H1 (cell line): ENCODE results near the gene CGN.

Source experiments
- BRCA1 ChIP-seq: IDR thresholded peaks from 2 replicates; pipeline ENCODE4 v1.6.1; 2012; ENCODE audit warnings: low read depth, low read length, improper control_type of control experiment
- CREB1 ChIP-seq: IDR thresholded peaks from 2 replicates; pipeline ENCODE4 v1.6.1; 2012; ENCODE audit warnings: inconsistent platforms
- HDAC6 ChIP-seq: IDR thresholded peaks from one replicate; pipeline ENCODE4 v1.7.1; 2012; ENCODE audit warnings: low read depth, mild to moderate bottlenecking, inconsistent platforms, low read length, moderate library complexity
- NANOG ChIP-seq: IDR thresholded peaks from 2 replicates; pipeline ENCODE4 v1.6.1; 2011; ENCODE audit warnings: low read length, low read depth, mild to moderate bottlenecking, inconsistent platforms; ENCODE audit not compliant: insufficient read depth, poor library complexity, severe bottlenecking
- POLR2A ChIP-seq, 2 experiments: IDR thresholded peaks; 1 replicate in 1 of 2; 2 replicates in 1 of 2; pipeline ENCODE4 v1.6.1; 2011; ENCODE audit warnings: low read depth in 2 of 2, low read length in 2 of 2, mild to moderate bottlenecking in 2 of 2; ENCODE audit errors: control extremely low read depth in 1 of 2
- SP1 ChIP-seq: IDR thresholded peaks from 2 replicates; pipeline ENCODE4 v1.6.1; 2011; ENCODE audit warnings: low read depth, low read length
- TCF12 ChIP-seq: IDR thresholded peaks from 2 replicates; pipeline ENCODE4 v1.6.1; 2011; ENCODE audit warnings: low read depth, mild to moderate bottlenecking, low read length
- TEAD4 ChIP-seq: IDR thresholded peaks from 2 replicates; pipeline ENCODE4 v1.6.1; 2012; ENCODE audit warnings: low read depth, low read length, inconsistent platforms, mixed read lengths
- TF ChIP-seq, protein P1 (sequence below), 3 experiments: IDR thresholded peaks; 1 replicate in 2 of 3; 2 replicates in 1 of 3; pipeline versions ENCODE4 v1.5.1 to v1.6.1; 2011; ENCODE audit warnings: low read length in 3 of 3, mild to moderate bottlenecking in 3 of 3, inconsistent platforms in 2 of 3, low read depth in 1 of 3, moderate library complexity in 1 of 3; ENCODE audit not compliant: insufficient read depth in 1 of 3; ENCODE audit errors: control extremely low read depth in 1 of 3

DNA sequence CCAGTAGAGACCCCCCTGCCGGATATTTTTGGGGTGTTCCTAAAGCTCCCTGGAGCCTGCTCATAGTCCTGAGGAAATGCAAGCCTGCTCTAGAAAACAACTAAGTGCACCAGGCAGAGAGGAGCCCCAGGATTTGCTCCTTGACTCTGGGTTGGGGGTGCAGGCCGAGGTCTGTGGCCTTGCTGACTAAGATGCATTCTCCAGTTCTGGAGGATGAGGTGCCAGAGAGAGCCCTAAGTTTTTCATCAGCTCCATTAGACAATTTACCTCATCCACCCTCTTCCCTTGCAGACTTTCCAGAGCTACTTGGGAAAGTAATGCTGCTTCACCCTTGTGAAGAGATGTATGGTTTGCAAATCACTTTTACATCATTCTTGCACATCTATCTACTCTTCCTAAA, 38.0 kb downstream of the CGN start:
- TF ChIP-seq, protein P1, sequence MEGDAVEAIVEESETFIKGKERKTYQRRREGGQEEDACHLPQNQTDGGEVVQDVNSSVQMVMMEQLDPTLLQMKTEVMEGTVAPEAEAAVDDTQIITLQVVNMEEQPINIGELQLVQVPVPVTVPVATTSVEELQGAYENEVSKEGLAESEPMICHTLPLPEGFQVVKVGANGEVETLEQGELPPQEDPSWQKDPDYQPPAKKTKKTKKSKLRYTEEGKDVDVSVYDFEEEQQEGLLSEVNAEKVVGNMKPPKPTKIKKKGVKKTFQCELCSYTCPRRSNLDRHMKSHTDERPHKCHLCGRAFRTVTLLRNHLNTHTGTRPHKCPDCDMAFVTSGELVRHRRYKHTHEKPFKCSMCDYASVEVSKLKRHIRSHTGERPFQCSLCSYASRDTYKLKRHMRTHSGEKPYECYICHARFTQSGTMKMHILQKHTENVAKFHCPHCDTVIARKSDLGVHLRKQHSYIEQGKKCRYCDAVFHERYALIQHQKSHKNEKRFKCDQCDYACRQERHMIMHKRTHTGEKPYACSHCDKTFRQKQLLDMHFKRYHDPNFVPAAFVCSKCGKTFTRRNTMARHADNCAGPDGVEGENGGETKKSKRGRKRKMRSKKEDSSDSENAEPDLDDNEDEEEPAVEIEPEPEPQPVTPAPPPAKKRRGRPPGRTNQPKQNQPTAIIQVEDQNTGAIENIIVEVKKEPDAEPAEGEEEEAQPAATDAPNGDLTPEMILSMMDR (IDR thresholded peaks at IDR 0.05; ENCODE audit: control extremely low read depth in 1 of 3, insufficient read depth in 1 of 3, low read depth in 1 of 3, low read length in 3 of 3): no peak
- TF ChIP-seq TCF12: no peak
- no peak for TF ChIP-seq NANOG
- no peak for TF ChIP-seq CREB1
- no peak for TF ChIP-seq BRCA1
- TF ChIP-seq POLR2A (IDR thresholded peaks at IDR 0.05; ENCODE audit: control extremely low read depth in 1 of 2, low read depth in 2 of 2, low read length in 2 of 2): no peak
- TF ChIP-seq HDAC6: no peak
- TF ChIP-seq TEAD4: no peak
- no peak for TF ChIP-seq SP1
